Cardiac fibroblast (primary cell): Measurements from ENCODE around the gene MAP4K4.

Experiments
- DNase-seq, 2 donors: peaks; one replicate each; pipeline versions ENCODE4 v3.0.0 to v3.0.0-alpha.2; 2010; ENCODE audit warnings: low read depth in 2 of 2
- H3K4me3 ChIP-seq, 2 donors: replicated peaks in 1 of 2; 1 replicate in 1 of 2; 2 replicates in 1 of 2; pipeline ENCODE4 v1.5.1; 2011; ENCODE audit warnings: low read depth in 2 of 2, low read length in 2 of 2, mild to moderate bottlenecking in 2 of 2, moderate library complexity in 1 of 2
- TF ChIP-seq, protein P1 (sequence below): IDR thresholded peaks from one replicate; pipeline ENCODE4 v1.5.1; 2011; ENCODE audit warnings: low read depth, mild to moderate bottlenecking, low read length, inconsistent platforms

Gene MAP4K4

DNA sequence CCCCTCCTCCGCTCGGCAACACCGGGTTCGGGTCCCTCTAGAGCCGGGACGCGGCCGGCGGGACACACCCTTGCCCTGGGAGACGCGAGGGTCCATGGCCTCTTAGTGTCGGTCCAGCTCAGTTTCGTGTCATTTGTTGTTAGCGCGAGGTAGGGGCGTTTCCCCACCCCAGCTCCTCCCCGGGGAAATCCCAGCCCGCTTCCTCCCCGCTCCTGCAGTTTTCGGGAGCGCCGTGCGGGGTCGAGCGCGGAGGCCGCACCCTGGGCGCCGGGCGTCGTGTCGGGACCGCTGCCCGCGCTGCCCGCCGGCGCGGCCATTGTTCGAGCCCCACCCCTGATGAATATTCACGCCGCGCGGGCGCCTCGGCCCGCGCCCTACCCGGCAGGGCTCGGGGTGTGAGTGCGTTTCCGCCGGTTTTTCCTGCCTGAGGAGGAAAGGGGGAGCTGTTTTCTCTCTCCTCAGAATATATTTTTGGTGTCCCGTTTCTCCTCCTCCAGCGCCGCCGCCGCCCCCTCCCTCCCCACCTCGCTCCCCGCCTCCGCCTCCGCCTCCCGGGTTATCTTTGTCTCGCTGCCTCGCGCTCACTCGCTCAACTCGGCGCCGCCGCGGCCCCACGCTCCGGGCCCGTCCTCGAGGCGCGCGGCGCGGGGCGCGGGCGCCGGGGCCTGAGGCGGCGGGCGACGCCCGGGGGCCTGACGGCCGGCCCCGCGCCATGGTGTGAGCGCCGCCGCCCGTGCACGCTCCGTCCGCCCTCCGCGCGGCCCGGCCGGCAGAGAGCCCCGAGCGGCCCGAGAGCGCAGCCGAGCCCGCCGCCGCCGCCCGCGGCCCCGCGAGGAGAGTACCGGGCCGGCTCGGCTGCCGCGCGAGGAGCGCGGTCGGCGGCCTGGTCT, at the start of gene MAP4K4:
MAP4K4 (plus strand) TSS at position 584 of the 890 bp plus-strand sequence. CDS start 374 bp downstream, outside the sequence.
- H3K4me3 ChIP-seq = peak within 1 kb of the TSS; percentile 63 to 74
- TF ChIP-seq, protein P1, sequence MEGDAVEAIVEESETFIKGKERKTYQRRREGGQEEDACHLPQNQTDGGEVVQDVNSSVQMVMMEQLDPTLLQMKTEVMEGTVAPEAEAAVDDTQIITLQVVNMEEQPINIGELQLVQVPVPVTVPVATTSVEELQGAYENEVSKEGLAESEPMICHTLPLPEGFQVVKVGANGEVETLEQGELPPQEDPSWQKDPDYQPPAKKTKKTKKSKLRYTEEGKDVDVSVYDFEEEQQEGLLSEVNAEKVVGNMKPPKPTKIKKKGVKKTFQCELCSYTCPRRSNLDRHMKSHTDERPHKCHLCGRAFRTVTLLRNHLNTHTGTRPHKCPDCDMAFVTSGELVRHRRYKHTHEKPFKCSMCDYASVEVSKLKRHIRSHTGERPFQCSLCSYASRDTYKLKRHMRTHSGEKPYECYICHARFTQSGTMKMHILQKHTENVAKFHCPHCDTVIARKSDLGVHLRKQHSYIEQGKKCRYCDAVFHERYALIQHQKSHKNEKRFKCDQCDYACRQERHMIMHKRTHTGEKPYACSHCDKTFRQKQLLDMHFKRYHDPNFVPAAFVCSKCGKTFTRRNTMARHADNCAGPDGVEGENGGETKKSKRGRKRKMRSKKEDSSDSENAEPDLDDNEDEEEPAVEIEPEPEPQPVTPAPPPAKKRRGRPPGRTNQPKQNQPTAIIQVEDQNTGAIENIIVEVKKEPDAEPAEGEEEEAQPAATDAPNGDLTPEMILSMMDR = peak; percentile 24
- peak; percentile 87 to 91 for DNase-seq

- TF ChIP-seq, protein P1 = no peak
- H3K4me3 ChIP-seq = no peak overlapping the region
- DNase-seq = no peak
Measured at GRCh38 chr2:101653469-101653868, 44.0 kb upstream of the MAP4K4 start.

DNA sequence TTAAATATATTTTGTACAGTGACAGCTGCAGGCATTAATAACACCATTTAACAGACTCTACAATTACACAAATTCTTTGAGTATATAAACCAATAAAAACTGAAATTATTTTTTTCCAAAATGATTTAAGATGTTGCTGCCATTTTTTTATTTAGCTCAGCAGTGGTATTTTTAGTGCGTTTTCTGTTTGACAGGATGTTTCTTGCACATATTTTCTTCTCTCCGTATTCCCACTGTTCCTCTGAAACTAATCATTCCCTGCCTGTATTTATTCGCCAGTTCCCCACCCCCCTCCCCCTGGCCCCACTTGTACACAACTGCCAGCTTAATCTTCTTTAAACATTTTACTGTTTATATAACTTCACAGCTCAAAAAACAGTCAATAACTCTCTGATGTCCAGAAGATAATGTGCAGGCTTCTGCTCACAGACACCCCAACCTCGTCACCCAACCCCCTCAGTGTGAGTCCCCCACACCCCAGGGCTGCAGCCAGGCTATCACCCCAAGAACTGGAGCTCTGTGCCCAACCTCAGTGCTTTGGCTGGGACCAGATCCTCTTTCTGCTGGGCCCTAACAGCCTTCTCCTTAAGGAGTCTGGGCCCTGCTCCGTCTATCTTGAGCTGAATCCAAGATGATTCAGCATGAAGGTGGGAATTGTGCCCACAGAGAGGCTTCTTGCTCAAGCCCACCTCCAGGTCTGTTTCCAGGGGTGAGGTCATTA, 41.6 kb upstream of the MAP4K4 start:
- H3K4me3 ChIP-seq = no peak overlapping the region
- DNase-seq = peak; percentile 50 to 60
- TF ChIP-seq, protein P1 = no peak

DNA sequence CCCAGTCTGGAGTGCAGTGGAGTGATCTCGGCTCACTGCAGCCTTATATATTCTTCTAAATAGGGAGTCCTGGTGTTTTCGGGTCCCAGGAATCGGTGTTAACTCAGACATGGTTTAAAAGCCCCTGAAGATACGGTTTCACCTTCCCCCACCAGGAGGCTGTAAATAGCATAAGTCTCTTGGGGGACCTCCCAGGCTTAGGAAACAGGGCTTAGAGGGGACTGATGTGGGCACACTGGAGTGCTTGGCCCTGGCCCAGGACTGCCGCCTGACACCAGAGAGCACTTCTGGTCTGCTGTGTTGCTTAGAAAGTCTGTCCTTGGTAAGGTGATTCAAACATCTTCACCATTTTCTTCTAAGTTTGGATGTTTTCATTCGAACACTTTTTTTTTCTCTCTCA, 39.7 kb upstream of the MAP4K4 start:
- DNase-seq = no peak
- H3K4me3 ChIP-seq = no peak overlapping the region
- TF ChIP-seq, protein P1 = no peak

- TF ChIP-seq, protein P1 = no peak
- DNase-seq = no peak
- H3K4me3 ChIP-seq = no peak overlapping the region
Measured at GRCh38 chr2:101658387-101658786, 39.1 kb upstream of the MAP4K4 start.

DNA sequence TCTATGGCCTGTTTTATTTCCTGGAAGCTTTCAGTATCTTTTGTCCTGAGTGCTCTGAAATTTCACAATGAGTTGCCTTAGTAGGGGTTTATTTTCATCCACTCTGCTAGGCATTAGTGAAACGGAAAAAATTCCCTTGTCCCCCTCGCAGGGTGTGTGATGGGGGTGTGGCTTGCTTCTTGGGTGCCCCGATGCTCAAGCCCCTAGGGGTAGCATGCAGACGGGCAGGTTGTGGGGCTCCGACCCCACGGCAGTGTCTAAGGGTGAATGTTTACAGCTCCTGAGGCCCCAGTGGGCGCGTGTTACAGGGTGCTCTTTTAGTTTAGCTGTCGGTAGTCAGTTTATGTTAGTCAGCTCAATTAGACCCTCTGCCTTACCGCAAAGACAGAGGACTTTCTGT, 32.2 kb upstream of the MAP4K4 start:
- TF ChIP-seq, protein P1 = no peak
- no peak overlapping the region for H3K4me3 ChIP-seq
- no peak for DNase-seq
